ENCODE data around the gene UST. TPM values are rescaled to one million over a fixed set of nuclear protein-coding genes. Genes with fewer than 3 reads are reported as not detected.
A peak's percentile ranks its signal among the peaks of the same experiment; 100 is the strongest.

UST gene
- total and polyA plus RNA-seq, 2 experiments from 2014 or later = 8.0 to 11.7 TPM

GRCh38 chr6:148947621-148948444 is 201.0 kb downstream of the UST start:
- Histone ChIP-seq H3K4me3 (no peak overlapping the region), H3K4me1 (ENCODE audit: insufficient read depth) (peaks cover 19% of the 10 kb centered on the region), H3K9me3 (ENCODE audit: low read depth) (no peaks in the 10 kb centered on the region), H3K27ac (peak overlapping the region; percentile 34), H4K20me1 (ENCODE audit: insufficient read depth, poor library complexity, severe bottlenecking) (no peaks in the 10 kb centered on the region), H3K36me3 (replicated peaks; ENCODE audit: insufficient read depth, low read depth) (no peaks in the 10 kb centered on the region), H3K27me3 (no peaks in the 10 kb centered on the region), H3K4me2 (peak overlapping the region; percentile 60), H2AFZ (peak overlapping the region; percentile 33), H3K79me2 (no peaks in the 10 kb centered on the region), H3K9me2 (replicated peaks; ENCODE audit: insufficient read depth) (no peaks in the 10 kb centered on the region)
- DNase-seq (ENCODE audit: low spot score) = peak; percentile 91
- TF ChIP-seq EZH2 (IDR thresholded peaks at IDR 0.05; ENCODE audit: borderline replicate concordance) (no peak), CTCF (IDR thresholded peaks at IDR 0.05; ENCODE audit: poor library complexity) (peak; percentile 91)
- 31% methylated on average over 12 of the region's 12 CpGs for WGBS (ENCODE audit: low lambda C conversion rate, missing lambda C conversion rate)

- H3K9me2 ChIP-seq (replicated peaks; ENCODE audit: insufficient read depth) = no peaks in the 10 kb centered on the region
- H3K27me3 ChIP-seq = no peaks in the 10 kb centered on the region
- no peak overlapping the region for H3K4me3 ChIP-seq
- no peaks in the 10 kb centered on the region for H3K36me3 ChIP-seq (replicated peaks; ENCODE audit: insufficient read depth, low read depth)
- no peak overlapping the region for H2AFZ ChIP-seq
- 50% methylated on average over 6 of the region's 6 CpGs for WGBS (ENCODE audit: low lambda C conversion rate, missing lambda C conversion rate)
- TF ChIP-seq EZH2 (IDR thresholded peaks at IDR 0.05; ENCODE audit: borderline replicate concordance) (no peak), CTCF (IDR thresholded peaks at IDR 0.05; ENCODE audit: poor library complexity) (no peak), EZH2phosphoT487 (IDR thresholded peaks at IDR 0.05; ENCODE audit: low read depth, severe bottlenecking, unreplicated experiment) (no peak)
- H3K27ac ChIP-seq = no peak overlapping the region
- H3K4me2 ChIP-seq = no peak overlapping the region
- no peaks in the 10 kb centered on the region for H3K9me3 ChIP-seq (ENCODE audit: low read depth)
- H3K79me2 ChIP-seq = no peaks in the 10 kb centered on the region
- no peaks in the 10 kb centered on the region for H4K20me1 ChIP-seq (ENCODE audit: insufficient read depth, poor library complexity, severe bottlenecking)
- no peak for DNase-seq (ENCODE audit: low spot score)
- H3K4me1 ChIP-seq (ENCODE audit: insufficient read depth) = peaks cover 37% of the 10 kb centered on the region
These were observed 204.8 kb downstream of the UST start for GRCh38 chr6:148951662-148952061.

GRCh38 chr6:148952147-148953035 is 205.6 kb downstream of the UST start:
- Histone ChIP-seq H3K27ac (peak overlapping the region; percentile 12), H3K36me3 (replicated peaks; ENCODE audit: insufficient read depth, low read depth) (no peaks in the 10 kb centered on the region), H2AFZ (no peak overlapping the region), H3K27me3 (no peaks in the 10 kb centered on the region), H3K4me1 (ENCODE audit: insufficient read depth) (peaks cover 34% of the 10 kb centered on the region), H3K9me2 (replicated peaks; ENCODE audit: insufficient read depth) (no peaks in the 10 kb centered on the region), H4K20me1 (ENCODE audit: insufficient read depth, poor library complexity, severe bottlenecking) (no peaks in the 10 kb centered on the region), H3K9me3 (ENCODE audit: low read depth) (no peaks in the 10 kb centered on the region), H3K4me3 (no peak overlapping the region), H3K79me2 (no peaks in the 10 kb centered on the region), H3K4me2 (peak overlapping the region; percentile 21)
- no peak for DNase-seq (ENCODE audit: low spot score)
- no peak for TF ChIP-seq CTCF (IDR thresholded peaks at IDR 0.05; ENCODE audit: poor library complexity)
- TF ChIP-seq EZH2 (IDR thresholded peaks at IDR 0.05; ENCODE audit: borderline replicate concordance) = no peak
- no peak for TF ChIP-seq EZH2phosphoT487 (IDR thresholded peaks at IDR 0.05; ENCODE audit: low read depth, severe bottlenecking, unreplicated experiment)
- WGBS (ENCODE audit: low lambda C conversion rate, missing lambda C conversion rate) = 37% methylated on average over 10 of the region's 10 CpGs
